NT2/D1 (cell line): ENCODE data around the gene RAB3A.

Source experiments
- DNase-seq: peaks from one replicate; pipeline ENCODE4 v3.0.0-alpha.2; 2011; ENCODE audit warnings: low read depth, low spot score
- H3K27me3 ChIP-seq: 2 replicates; pipeline ENCODE4 v1.6.0; 2011; ENCODE audit warnings: mild to moderate bottlenecking; ENCODE audit not compliant: insufficient read length, insufficient read depth
- H3K36me3 ChIP-seq: 2 replicates; pipeline ENCODE4 v1.6.1; 2011; ENCODE audit warnings: mild to moderate bottlenecking, low read length, mixed read lengths; ENCODE audit not compliant: insufficient read depth, insufficient read length
- H3K4me1 ChIP-seq: 2 replicates; pipeline ENCODE4 v1.5.1; 2011; ENCODE audit not compliant: insufficient read depth, insufficient read length
- H3K4me3 ChIP-seq: 2 replicates; pipeline ENCODE4 v1.5.1; 2011; ENCODE audit warnings: low read depth; ENCODE audit not compliant: insufficient read length
- H3K9ac ChIP-seq: 2 replicates; pipeline ENCODE4 v1.6.0; 2011; ENCODE audit warnings: low read depth; ENCODE audit not compliant: insufficient read length
- H3K9me3 ChIP-seq: 2 replicates; pipeline ENCODE4 v1.5.1; 2011; ENCODE audit warnings: mild to moderate bottlenecking, low read length; ENCODE audit not compliant: insufficient read depth
- SUZ12 ChIP-seq: IDR thresholded peaks from 2 replicates; pipeline ENCODE4 v1.6.1; 2011; ENCODE audit not compliant: insufficient read length, insufficient read depth; ENCODE audit errors: extremely low read depth
- YY1 ChIP-seq: IDR thresholded peaks from 2 replicates; pipeline ENCODE4 v1.6.1; 2011; ENCODE audit not compliant: insufficient read length, insufficient read depth
- ZNF274 ChIP-seq: IDR thresholded peaks from 2 replicates; pipeline ENCODE4 v1.6.1; 2011; ENCODE audit warnings: mild to moderate bottlenecking, low read depth, low read length

Gene RAB3A

DNA sequence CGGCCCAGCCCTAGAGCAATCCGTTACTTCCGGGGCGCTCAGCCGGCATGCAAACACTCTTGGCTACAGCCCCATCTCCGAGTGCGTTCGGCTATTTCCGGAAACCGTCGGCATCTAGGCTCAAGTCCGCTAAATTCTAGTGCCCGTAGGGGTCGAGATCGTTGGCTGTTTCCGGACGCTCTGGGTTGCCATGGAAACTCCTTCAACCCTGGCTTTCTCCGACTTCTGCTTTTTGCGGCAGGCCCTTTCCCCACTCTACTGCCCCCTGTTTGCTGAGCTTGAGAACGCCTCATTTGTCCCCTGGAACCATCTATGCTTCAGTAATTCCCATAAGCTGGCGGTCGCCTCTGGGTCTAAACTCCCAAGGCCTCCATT, 51.4 kb downstream of the RAB3A start:
- peak overlapping the region; percentile 87 for H3K4me3 ChIP-seq
- H3K27me3 ChIP-seq: no peaks in the 10 kb centered on the region
- peaks cover 30% of the 10 kb centered on the region for H3K4me1 ChIP-seq
- no peaks in the 10 kb centered on the region for H3K9me3 ChIP-seq
- DNase-seq: peak; percentile 99
- H3K9ac ChIP-seq: peak overlapping the region; percentile 93
- no peak for TF ChIP-seq SUZ12
- H3K36me3 ChIP-seq: peaks cover 30% of the 10 kb centered on the region

DNA sequence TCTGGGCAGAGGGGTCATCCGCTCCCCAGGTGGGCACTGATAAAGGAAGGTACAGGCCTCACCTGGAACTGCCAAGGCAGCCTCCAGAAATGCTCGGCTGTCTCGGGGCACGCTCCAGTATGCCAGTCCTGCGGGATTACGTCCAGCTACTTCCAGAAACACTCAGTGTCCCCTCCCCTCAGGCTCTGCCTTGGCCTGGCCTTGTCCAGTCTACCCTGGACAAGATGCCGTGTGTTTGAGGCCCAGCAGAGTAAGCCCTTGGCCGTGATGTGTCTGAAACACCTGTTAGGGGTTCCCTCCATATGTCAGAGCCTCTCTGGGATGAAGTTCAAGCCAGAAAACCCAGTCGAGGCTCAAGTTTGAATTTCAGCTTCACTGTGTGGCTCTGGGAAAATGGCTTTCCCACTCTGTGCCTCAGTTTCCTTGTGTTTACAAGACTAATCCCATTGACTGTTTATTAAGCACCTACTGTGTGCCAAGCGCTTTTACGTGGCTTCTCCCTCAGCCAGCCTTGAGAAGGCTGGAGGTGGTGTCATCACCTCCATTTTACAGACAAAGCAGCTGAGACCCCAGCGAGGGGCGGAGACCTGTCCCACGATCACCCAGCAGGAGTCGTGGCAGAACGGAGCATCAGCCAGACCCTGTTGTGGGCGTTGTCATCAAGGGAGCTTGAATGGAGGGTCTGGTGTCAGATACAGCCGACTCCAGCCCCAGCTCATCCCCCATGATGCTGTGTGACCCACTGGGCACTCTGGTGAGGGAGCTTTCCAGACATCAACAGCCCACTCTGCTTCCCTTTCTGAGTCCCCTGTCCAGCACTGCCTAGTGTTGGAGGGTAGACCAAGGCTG, 52.8 kb downstream of the RAB3A start:
- Histone ChIP-seq H3K4me3 (no peak overlapping the region), H3K9ac (peak overlapping the region; percentile 79), H3K36me3 (peaks cover 30% of the 10 kb centered on the region), H3K27me3 (no peaks in the 10 kb centered on the region), H3K4me1 (peaks cover 17% of the 10 kb centered on the region), H3K9me3 (no peaks in the 10 kb centered on the region)
- no peak for DNase-seq
- no peak for TF ChIP-seq YY1
- TF ChIP-seq ZNF274: no peak
- no peak for TF ChIP-seq SUZ12

DNA sequence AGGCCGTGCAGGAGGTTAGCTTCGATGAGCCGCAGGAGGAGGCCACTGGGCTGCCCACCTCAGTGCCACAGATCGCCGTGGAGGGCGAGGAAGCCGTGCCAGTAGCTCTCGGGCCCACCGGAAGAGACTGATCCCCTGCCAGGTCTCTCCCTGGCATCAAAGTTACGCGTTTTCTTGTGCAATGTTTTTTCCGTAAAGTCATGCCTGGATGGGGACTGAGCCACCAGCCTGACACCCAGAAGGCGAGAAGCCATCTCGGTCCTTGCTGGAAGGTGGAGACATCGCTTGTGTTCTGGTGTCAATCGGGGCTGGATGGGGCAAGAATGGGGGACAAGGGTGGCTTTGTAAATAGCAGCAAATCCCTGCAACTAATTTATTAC, 54.3 kb downstream of the RAB3A start:
- no peak for DNase-seq
- Histone ChIP-seq H3K4me1 (peaks cover 16% of the 10 kb centered on the region), H3K9me3 (no peaks in the 10 kb centered on the region), H3K4me3 (no peak overlapping the region), H3K27me3 (no peaks in the 10 kb centered on the region), H3K36me3 (peaks cover 36% of the 10 kb centered on the region), H3K9ac (no peak overlapping the region)
- TF ChIP-seq ZNF274 (no peak), SUZ12 (no peak), YY1 (no peak)

DNA sequence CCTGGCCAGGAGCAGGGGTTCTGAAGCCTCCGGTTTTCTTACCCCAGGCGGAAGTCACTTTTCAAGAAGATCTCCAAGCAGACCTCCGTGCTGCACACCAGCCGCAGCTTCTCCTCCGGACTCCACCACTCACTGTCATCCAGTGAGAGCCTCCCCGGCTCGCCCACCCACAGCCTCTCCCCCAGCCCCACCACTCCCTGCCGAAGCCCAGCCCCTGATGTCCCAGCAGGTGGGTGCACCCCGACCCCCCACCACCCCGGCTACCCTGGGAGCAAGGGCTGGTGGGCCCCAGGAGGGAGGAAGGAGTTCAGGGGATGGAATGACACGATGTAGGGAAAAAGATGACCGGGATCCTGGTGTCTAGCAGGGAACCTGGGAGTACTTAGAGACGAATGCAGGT, 56.4 kb downstream of the RAB3A start:
- H3K4me1 ChIP-seq: peaks cover 12% of the 10 kb centered on the region
- TF ChIP-seq ZNF274: no peak
- no peaks in the 10 kb centered on the region for H3K9me3 ChIP-seq
- H3K27me3 ChIP-seq: no peaks in the 10 kb centered on the region
- H3K36me3 ChIP-seq: peaks cover 49% of the 10 kb centered on the region
- H3K9ac ChIP-seq: no peak overlapping the region
- no peak for DNase-seq
- H3K4me3 ChIP-seq: no peak overlapping the region
